Cardiac ventricle fibroblast (primary cell): ENCODE measurements around the gene MISP. TPM values are rescaled to one million over a fixed set of nuclear protein-coding genes. Genes with fewer than 3 reads are reported as not detected.

Experiments
- total RNA-seq: library from RNA; depleted of rRNA; stranded (reverse); fragments of >200 nt; gene quantifications from 2 replicates; pipeline ENCODE4 v1.2.3, GENCODE V29; 2015

Gene MISP
- total RNA-seq = not detected in 2 replicates

GRCh38 chr19:750640-751423 is at the start of gene MISP:
TSS of gene MISP (plus strand) at chr19:751112. CDS start at chr19:756947, 5,835 bp downstream.

DNA sequence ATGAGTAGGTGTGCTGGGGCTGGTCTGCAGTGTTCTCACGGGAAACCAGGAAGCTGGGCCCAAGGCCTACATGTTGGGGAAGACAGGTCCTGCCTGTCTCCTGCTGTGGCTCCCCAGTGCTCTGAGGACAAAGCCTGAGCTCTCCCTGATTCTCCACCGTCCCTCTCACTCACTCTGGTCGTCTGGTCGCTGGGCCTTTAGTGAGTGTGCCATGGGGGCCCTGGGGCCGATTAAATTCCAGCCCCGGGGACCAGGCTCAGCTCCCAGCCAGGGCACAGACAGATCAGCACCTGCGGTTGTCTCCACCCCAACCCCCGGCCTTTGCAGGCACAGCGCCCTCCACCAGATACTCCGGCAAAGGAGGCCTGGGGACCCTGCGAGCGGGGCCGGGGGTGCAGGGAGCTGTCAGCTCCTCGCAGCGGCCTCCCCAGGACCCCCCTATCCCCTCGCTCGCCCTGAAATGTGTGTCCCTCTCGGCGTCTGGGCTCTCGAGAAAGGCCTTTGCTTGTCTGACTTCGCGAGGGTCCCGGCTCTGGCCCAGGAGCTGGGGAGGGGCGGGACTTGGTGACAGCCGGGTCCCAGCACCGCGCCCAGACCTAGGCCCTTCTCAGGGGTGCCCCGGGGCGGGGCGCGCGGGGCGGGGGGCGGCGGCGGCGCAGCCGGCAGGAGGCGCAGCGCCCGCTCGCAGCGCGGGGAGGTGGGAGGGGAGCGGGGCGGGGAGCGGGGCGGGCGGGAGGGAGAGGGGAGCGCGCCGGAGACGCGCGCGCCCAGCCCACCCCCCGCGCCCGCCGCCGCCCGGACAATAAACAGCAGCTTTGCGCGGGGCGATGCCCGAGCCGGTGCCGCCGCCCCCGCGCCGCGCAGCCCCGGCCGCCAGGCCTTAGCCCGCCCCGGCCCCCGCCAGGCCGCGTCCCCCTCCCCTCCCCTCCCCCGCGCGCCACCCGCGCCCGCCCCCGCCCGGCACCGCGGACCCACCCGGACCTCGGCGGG is 42.5 kb upstream of the MISP start, which contains the start of gene PALM:
Gene PALM (plus strand): TSS at position 782 of the 990 bp plus-strand sequence. CDS start 212 bp downstream, outside the sequence.

GRCh38 chr19:796692-797527 is 46.0 kb downstream of the MISP start, which contains the start of gene PTBP1:
TSS of gene PTBP1 (plus strand) at chr19:797452. CDS start at chr19:797498, 46 bp downstream.

Other genes starting within 250 kb of the MISP start
- 60.8 and 64.0 TPM in 2 replicates for gene TPGS1, start 243.6 kb upstream of the MISP start, total RNA-seq
- gene CDC34, start 219.4 kb upstream of the MISP start, total RNA-seq = 55.1 and 58.4 TPM in 2 replicates
- not detected in 2 replicates for gene GZMM, start 207.1 kb upstream of the MISP start, total RNA-seq
- 746 and 828 TPM in 2 replicates for gene BSG, start 178.5 kb upstream of the MISP start, total RNA-seq
- 2.5 and 2.7 TPM in 2 replicates for gene HCN2, start 161.2 kb upstream of the MISP start, total RNA-seq
- gene POLRMT, start 117.6 kb upstream of the MISP start, total RNA-seq = 20.7 and 31.3 TPM in 2 replicates
- not detected in 2 replicates for gene FGF22, start 111.2 kb upstream of the MISP start, total RNA-seq
- gene RNF126, start 87.9 kb upstream of the MISP start, total RNA-seq = 29.8 and 30.6 TPM in 2 replicates
- 58.3 and 76.3 TPM in 2 replicates for gene FSTL3, start 74.7 kb upstream of the MISP start, total RNA-seq
- gene PRSS57, start 55.7 kb upstream of the MISP start, total RNA-seq = not detected in 2 replicates
- 46.4 and 55.6 TPM in 2 replicates for gene PALM, start 42.2 kb upstream of the MISP start, total RNA-seq
- 139 and 147 TPM in 2 replicates for gene PTBP1, start 46.3 kb downstream of the MISP start, total RNA-seq
- 0.10 and 0.44 TPM in 2 replicates for gene PLPPR3, start 70.8 kb downstream of the MISP start, total RNA-seq
- not detected in 2 replicates for gene AZU1, start 76.7 kb downstream of the MISP start, total RNA-seq
- not detected in 2 replicates for gene PRTN3, start 89.9 kb downstream of the MISP start, total RNA-seq
- 4.6 and 5.4 TPM in 2 replicates for gene ELANE, start 101.2 kb downstream of the MISP start, total RNA-seq
- 1,761 and 1,927 TPM in 2 replicates for gene CFD, start 108.6 kb downstream of the MISP start, total RNA-seq
- 30.8 and 34.1 TPM in 2 replicates for gene MED16, start 142.1 kb downstream of the MISP start, total RNA-seq
- not detected in 2 replicates for gene RNU6-9, start 142.4 kb downstream of the MISP start, total RNA-seq
- gene R3HDM4, start 162.1 kb downstream of the MISP start, total RNA-seq = 42.6 and 50.5 TPM in 2 replicates
- gene KISS1R, start 166.2 kb downstream of the MISP start, total RNA-seq = not detected in 2 replicates
- gene ARID3A, start 174.9 kb downstream of the MISP start, total RNA-seq = 2.6 and 4.9 TPM in 2 replicates
- gene WDR18, start 233.2 kb downstream of the MISP start, total RNA-seq = 25.3 and 36.2 TPM in 2 replicates
- 0.88 and 1.2 TPM in 2 replicates for gene GRIN3B, start 249.3 kb downstream of the MISP start, total RNA-seq